Neural cell (in vitro differentiated cells): Measurements from ENCODE around the gene GRAP2. TPM values are rescaled to one million over a fixed set of nuclear protein-coding genes. Genes with fewer than 3 reads are reported as not detected.

ENCODE experiments used
- H2AFZ ChIP-seq: fragments of 200-600, 300-800 bp; sonication (generic), shearing (Covaris generic); 2 replicates; pipeline ENCODE4 v1.6.0; 2014; ENCODE audit warnings: low read depth, mild to moderate bottlenecking, antibody characterized with exemption, low read length, moderate library complexity
- H3F3A ChIP-seq: fragments of 200-600 bp; shearing (Covaris generic); 2 replicates; pipeline ENCODE4 v1.6.1; 2016; ENCODE audit warnings: mild to moderate bottlenecking, moderate library complexity, mixed read lengths, antibody characterized with exemption, low read length; ENCODE audit not compliant: insufficient read depth, poor library complexity, severe bottlenecking
- H3K27ac ChIP-seq: fragments of 200-600, 300-800 bp; sonication (generic), shearing (Covaris generic); 2 replicates; pipeline ENCODE4 v1.5.1; 2014; ENCODE audit warnings: mild to moderate bottlenecking, low read length, moderate library complexity
- H3K27me3 ChIP-seq: fragments of 300-800, 200-600 bp; sonication (generic), shearing (Covaris generic); 2 replicates; pipeline ENCODE4 v1.6.0; 2014; ENCODE audit warnings: mild to moderate bottlenecking, low read depth, low read length, moderate library complexity; ENCODE audit not compliant: insufficient read depth
- H3K36me3 ChIP-seq: fragments of 300-800, 200-600 bp; sonication (generic), shearing (Covaris generic); 2 replicates; pipeline ENCODE4 v1.5.1; 2014; ENCODE audit warnings: mild to moderate bottlenecking, antibody characterized with exemption, low read length, moderate library complexity; ENCODE audit not compliant: insufficient read depth
- H3K4me2 ChIP-seq: fragments of 300-800, 200-600 bp; sonication (generic), shearing (Covaris generic); 2 replicates; pipeline ENCODE4 v1.6.0; 2014; ENCODE audit warnings: mild to moderate bottlenecking, low read length
- H3K4me3 ChIP-seq: fragments of 300-800, 200-600 bp; sonication (generic), shearing (Covaris generic); 2 replicates; pipeline ENCODE4 v1.5.1; 2014; ENCODE audit warnings: mild to moderate bottlenecking, low read length, moderate library complexity
- H3K79me2 ChIP-seq: fragments of 200-600 bp; shearing (Covaris generic); replicated peaks from 2 replicates; pipeline ENCODE4 v1.6.0; 2014; ENCODE audit warnings: mild to moderate bottlenecking, low read length, moderate library complexity; ENCODE audit not compliant: insufficient read depth
- H3K9ac ChIP-seq: fragments of 300-800, 200-600 bp; sonication (generic), shearing (Covaris generic); 2 replicates; pipeline ENCODE4 v1.6.1; 2016; ENCODE audit warnings: mild to moderate bottlenecking, low read length, mixed read lengths
- H3K9me2 ChIP-seq: fragments of 200-600 bp; shearing (Covaris generic); 2 replicates; pipeline ENCODE4 v1.6.1; 2016; ENCODE audit warnings: mild to moderate bottlenecking, low read length, mixed read lengths; ENCODE audit not compliant: insufficient read depth
- H3K9me3 ChIP-seq: fragments of 200-600, 300-800 bp; sonication (generic), shearing (Covaris generic); 2 replicates; pipeline ENCODE4 v1.6.1; 2016; ENCODE audit warnings: mild to moderate bottlenecking, mixed run types, low read length, moderate library complexity, mixed read lengths
- H4K20me1 ChIP-seq: fragments of 200-600 bp; shearing (Covaris generic); 2 replicates; pipeline ENCODE4 v1.6.1; 2016; ENCODE audit warnings: mild to moderate bottlenecking, mixed run types; ENCODE audit not compliant: insufficient read depth
- CTCF ChIP-seq: fragments of 450-650 bp; IDR thresholded peaks from 2 replicates; pipeline ENCODE4 v1.5.1; 2014; ENCODE audit warnings: antibody characterized with exemption, mild to moderate bottlenecking, moderate library complexity; ENCODE audit not compliant: poor library complexity, severe bottlenecking
- EP300 ChIP-seq: fragments of 450-650 bp; conservative IDR thresholded peaks from 2 replicates; pipeline ENCODE4 v1.6.1; 2014; ENCODE audit warnings: antibody characterized with exemption, mild to moderate bottlenecking, moderate library complexity; ENCODE audit not compliant: poor library complexity, severe bottlenecking
- EZH2 ChIP-seq: fragments of 200-600, 300-800 bp; shearing (Covaris generic), sonication (generic); IDR thresholded peaks from 2 replicates; pipeline ENCODE4 v1.6.1; 2014; ENCODE audit warnings: antibody characterized with exemption, low read length, borderline replicate concordance, mild to moderate bottlenecking; ENCODE audit not compliant: insufficient read depth, poor library complexity, severe bottlenecking
- MXI1 ChIP-seq: fragments of 450-650 bp; conservative IDR thresholded peaks from 2 replicates; pipeline ENCODE4 v1.6.1; 2014; ENCODE audit warnings: antibody characterized with exemption, mild to moderate bottlenecking; ENCODE audit not compliant: poor library complexity, severe bottlenecking
- POLR2AphosphoS5 ChIP-seq: IDR thresholded peaks from 2 replicates; pipeline ENCODE4 v1.6.1; 2012
- RAD21 ChIP-seq: fragments of 450-650 bp; conservative IDR thresholded peaks from 2 replicates; pipeline ENCODE4 v1.6.1; 2014; ENCODE audit warnings: antibody characterized with exemption, mild to moderate bottlenecking, moderate library complexity
- REST ChIP-seq: IDR thresholded peaks from 2 replicates; pipeline ENCODE4 v1.6.1; 2012; ENCODE audit warnings: borderline replicate concordance
- SMC3 ChIP-seq: fragments of 450-650 bp; conservative IDR thresholded peaks from 2 replicates; pipeline ENCODE4 v1.6.1; 2014; ENCODE audit warnings: antibody characterized with exemption, mild to moderate bottlenecking, moderate library complexity; ENCODE audit not compliant: poor library complexity
- TAF1 ChIP-seq: IDR thresholded peaks from 2 replicates; pipeline ENCODE4 v1.6.1; 2012; ENCODE audit warnings: low read depth
- polyA plus RNA-seq: library from polyadenylated mRNA; depleted of rRNA; stranded (reverse); fragments of >200 nt; gene quantifications from 2 replicates; pipeline ENCODE4 v1.2.3, GENCODE V29; 2014

The GRAP2 gene
- polyA plus RNA-seq, 1 donor from 2014 or later, result 0.30 TPM

- TF ChIP-seq EP300, result no peak
- no peak for TF ChIP-seq MXI1
- no peak for TF ChIP-seq POLR2AphosphoS5
- no peak for TF ChIP-seq SMC3
- no peak for TF ChIP-seq CTCF
- no peak for TF ChIP-seq REST
- TF ChIP-seq RAD21, result no peak
- no peak for TF ChIP-seq TAF1
- TF ChIP-seq EZH2, result no peak
- Histone ChIP-seq H3K36me3 (no peaks in the 10 kb centered on the region), H3K9me3 (no peaks in the 10 kb centered on the region), H3K9ac (no peak overlapping the region), H3K4me2 (no peak overlapping the region), H3K27me3 (no peaks in the 10 kb centered on the region), H3K4me3 (no peak overlapping the region), H3K79me2 (no peaks in the 10 kb centered on the region), H3F3A (no peaks in the 10 kb centered on the region), H3K27ac (no peak overlapping the region), H4K20me1 (no peaks in the 10 kb centered on the region), H3K9me2 (no peaks in the 10 kb centered on the region), H2AFZ (no peak overlapping the region)
Observed at GRCh38 chr22:39946126-39946502, 45.2 kb downstream of the GRAP2 start.

GRCh38 chr22:39946503-39947219, 45.8 kb downstream of the GRAP2 start:
- no peak for TF ChIP-seq MXI1
- no peak for TF ChIP-seq CTCF
- no peak for TF ChIP-seq POLR2AphosphoS5
- no peak for TF ChIP-seq EP300
- TF ChIP-seq EZH2, result no peak
- TF ChIP-seq SMC3, result no peak
- no peak for TF ChIP-seq RAD21
- no peak for TF ChIP-seq REST
- no peak for TF ChIP-seq TAF1
- no peak overlapping the region for H3K27ac ChIP-seq
- no peak overlapping the region for H2AFZ ChIP-seq

More at GRCh38 chr22:39946503-39947219, 45.8 kb downstream of the GRAP2 start:
- Histone ChIP-seq H4K20me1 (no peaks in the 10 kb centered on the region), H3K27me3 (no peaks in the 10 kb centered on the region), H3K36me3 (no peaks in the 10 kb centered on the region), H3F3A (no peaks in the 10 kb centered on the region), H3K9me2 (no peaks in the 10 kb centered on the region), H3K79me2 (no peaks in the 10 kb centered on the region), H3K4me2 (no peak overlapping the region), H3K4me3 (no peak overlapping the region), H3K9me3 (no peaks in the 10 kb centered on the region), H3K9ac (no peak overlapping the region)
